Astrocyte (in vitro differentiated cells and primary cell): ENCODE measurements around the gene RAB11FIP3.

Experiments
- EZH2 ChIP-seq: IDR thresholded peaks from 2 replicates; pipeline ENCODE4 v1.6.1; 2012; ENCODE audit warnings: mild to moderate bottlenecking, low read length, inconsistent platforms; ENCODE audit not compliant: insufficient read depth
- TF ChIP-seq, protein P1 (sequence below): IDR thresholded peaks from 2 replicates; pipeline ENCODE4 v1.5.1; 2011; ENCODE audit warnings: low read depth, mild to moderate bottlenecking, inconsistent platforms, low read length, moderate library complexity; ENCODE audit not compliant: insufficient read depth

DNA sequence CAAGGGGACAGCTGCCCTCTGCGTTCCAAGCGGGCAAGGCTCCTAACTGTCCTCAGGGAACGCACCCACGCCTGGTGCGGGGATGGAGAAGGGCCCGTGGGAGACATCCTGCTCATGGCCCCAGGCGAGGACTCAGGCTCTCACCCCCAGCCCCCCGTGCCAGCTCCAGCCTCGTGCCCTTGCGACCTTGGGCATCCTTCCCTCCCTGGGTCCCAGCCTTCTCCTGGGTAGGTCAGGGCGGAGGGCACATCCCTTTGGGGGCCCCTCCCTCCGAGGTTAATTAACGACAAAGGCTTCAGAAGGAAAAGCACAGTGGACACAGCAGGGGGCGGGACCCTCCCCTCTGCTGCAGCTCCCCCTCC lies 46.6 kb upstream of the RAB11FIP3 start:
- TF ChIP-seq, protein P1, sequence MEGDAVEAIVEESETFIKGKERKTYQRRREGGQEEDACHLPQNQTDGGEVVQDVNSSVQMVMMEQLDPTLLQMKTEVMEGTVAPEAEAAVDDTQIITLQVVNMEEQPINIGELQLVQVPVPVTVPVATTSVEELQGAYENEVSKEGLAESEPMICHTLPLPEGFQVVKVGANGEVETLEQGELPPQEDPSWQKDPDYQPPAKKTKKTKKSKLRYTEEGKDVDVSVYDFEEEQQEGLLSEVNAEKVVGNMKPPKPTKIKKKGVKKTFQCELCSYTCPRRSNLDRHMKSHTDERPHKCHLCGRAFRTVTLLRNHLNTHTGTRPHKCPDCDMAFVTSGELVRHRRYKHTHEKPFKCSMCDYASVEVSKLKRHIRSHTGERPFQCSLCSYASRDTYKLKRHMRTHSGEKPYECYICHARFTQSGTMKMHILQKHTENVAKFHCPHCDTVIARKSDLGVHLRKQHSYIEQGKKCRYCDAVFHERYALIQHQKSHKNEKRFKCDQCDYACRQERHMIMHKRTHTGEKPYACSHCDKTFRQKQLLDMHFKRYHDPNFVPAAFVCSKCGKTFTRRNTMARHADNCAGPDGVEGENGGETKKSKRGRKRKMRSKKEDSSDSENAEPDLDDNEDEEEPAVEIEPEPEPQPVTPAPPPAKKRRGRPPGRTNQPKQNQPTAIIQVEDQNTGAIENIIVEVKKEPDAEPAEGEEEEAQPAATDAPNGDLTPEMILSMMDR, result no peak
- TF ChIP-seq EZH2, result no peak
